NCI-H748 treated with DMSO at 0.1 percent for 48 hours (cell line): Measurements from ENCODE around the gene PDXDC1.
"Not testable (repeated sequence)": the region's sequence is repeated elsewhere in the genome, so short reads cannot be mapped to it uniquely, and the experiment has no call there.

Source experiments
- DNase-seq: peaks from one replicate; lab custom pipeline; 2025; lab: John Stamatoyannopoulos, UW

PDXDC1 gene

DNA sequence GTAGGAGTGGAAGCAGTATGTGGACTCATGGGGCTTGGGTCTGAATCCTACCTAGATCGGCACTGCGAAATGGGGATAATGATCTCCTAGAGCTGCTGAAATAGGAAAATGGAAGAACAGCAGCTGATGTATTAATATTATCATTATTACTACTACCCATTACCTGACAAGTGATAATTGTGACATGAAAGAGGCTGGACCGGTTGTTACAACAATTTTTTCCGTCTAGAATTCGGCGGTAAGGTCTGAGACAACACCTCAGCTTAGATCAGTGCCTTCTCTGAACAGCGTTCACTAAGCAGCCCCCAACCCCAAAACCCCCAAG is 533 bp upstream of the PDXDC1 start:
- not testable (repeated sequence) for DNase-seq

DNA sequence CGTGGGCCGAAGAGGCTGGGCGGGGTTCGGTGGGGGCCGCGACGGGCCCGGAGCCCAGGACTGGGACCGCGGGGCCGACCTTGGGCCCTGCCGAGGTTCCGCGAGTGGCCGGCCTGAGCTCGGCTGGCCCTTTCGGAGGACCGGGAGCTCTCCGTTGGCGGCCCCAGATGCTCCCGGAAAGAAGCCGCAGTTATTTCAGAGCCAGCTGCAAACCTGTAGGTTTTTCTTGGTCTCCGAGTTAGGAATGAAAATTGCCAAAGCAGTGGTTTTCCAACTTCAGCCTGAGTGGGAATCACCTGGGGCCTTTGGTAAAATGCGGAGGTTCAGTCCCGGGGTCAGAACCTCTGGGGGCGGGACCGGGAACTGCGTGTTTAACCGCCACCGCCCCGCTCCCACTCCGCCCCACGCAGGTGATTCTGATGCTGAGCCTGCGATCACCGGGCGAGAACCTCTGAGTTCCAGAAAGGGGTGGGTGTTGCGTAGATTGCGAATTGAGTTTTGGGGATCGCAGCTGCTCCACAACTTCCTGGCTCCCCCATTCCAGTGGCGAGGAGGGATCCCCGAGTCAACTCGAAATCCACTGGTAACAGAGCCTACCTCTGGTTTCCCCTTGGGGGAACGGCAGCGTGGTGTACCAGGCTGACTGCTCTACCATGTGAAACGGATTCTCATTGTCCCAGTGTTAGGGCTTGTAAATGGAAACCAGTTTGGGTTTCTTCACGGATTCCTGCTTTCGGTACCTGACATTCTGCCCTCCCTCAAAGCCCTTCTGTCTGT is 780 bp downstream of the PDXDC1 start:
- DNase-seq, result not testable (repeated sequence)

DNA sequence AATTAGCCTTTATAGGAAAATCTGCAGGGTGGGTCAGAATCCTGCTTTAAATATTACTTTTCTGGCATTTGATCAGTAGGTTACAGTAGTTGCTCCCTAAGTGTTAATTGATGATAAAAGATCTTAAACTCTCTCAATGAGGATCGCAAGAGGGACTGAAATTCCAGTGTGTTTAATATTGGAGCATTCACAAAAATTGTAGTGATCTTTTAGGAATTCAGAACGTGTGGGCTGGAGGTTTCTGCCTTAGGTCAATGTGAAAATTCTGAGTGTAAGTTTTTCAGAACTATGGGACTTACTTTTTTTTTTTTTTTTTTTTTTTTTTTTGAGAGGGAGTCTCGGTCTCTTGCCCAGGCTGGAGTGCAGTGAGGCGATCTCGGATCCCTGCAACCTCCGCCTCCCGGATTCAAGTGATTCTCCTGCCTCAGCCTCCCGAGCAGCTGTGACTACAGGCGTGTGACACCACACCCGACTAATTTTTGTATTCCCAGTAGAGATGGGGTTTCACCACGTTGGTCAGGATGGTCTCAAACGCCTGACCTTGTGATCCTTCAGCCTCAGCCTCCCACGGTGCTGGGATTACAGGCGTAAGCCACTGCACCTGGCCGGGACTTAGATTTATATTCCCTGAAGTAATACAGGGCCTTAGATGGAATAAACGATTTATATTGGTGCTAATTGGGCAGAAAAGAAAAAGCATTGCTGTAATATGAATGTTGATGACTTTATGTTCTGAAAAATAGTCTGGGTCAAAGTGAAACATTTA is 2.3 kb downstream of the PDXDC1 start:
- DNase-seq, result not testable (repeated sequence)

DNA sequence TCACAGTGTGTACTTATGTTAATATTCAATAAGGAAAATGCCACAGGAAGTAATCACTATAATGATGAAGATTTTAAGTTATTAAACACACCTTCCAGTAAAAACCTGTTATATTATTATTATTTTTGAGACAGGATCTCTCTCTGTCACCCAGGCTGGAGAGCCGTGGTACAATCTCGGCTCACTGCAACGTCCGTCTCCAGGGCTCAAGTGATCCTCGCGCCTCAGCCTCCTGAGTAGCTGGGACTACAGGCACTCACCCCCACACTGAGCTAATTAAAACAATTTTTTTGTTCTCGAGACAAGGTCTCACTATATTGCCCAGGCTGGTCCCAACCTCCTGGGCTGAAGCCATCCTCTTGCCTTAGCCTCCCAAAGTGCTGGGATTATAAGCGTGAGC is 3.5 kb downstream of the PDXDC1 start:
- not testable (repeated sequence) for DNase-seq

DNA sequence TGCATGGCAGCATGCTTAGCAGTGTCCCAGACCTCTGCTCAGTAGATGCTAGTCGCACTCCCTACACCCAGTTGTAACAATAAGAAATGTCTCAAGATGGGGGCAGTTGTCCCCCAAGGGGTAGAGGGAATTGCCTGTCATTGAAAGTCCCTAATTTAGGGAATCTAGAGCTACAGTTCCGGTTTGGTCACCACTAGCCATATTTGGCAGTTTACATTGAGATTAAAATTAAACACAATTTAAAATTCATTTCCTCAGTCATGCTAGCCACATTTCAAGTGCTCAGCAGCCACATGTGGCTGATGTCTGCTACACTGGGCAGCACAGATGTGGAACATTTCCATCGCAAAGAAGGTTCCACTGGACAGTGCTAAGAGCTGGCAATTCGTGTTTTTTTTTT is 4.1 kb downstream of the PDXDC1 start:
- DNase-seq, result not testable (repeated sequence)

DNA sequence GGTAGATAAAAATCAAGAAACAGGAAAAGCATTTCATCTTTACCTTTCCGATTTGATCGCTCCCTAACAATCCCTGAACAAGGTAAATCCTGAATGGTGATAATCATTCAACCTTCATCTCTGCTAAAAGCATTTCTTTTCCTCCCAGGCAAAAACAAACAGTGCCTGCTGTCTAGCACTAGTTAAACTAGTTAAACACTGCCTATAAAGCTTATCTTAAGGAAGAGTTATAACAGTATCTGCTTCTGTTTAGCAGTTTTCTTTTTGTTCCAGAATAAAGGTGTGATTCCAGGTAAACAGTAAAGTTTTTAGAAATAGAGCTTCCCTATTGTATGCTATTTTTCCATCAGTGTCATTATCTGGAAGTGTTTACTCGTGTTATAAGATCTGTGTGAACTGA is 6.4 kb downstream of the PDXDC1 start:
- DNase-seq, result not testable (repeated sequence)

DNA sequence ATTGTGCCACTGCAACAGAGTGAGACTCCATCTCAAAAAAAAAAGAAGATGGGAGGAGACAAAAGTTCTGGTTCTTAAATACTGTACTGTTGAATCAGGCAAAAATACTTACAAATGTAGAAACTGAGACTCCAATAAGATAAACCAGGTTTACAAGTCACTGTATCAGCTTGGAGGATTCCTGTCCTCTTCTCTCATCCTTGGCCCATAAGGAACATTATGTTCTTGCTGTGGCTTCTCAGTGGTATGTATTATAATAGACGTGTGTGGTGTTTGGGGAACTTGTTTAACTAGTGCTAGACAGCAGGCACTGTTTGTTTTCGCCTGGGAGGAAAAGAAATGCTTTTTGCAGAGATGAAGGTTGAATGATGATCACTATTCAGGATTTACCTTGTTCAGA is 7.7 kb downstream of the PDXDC1 start:
- DNase-seq, result not testable (repeated sequence)

DNA sequence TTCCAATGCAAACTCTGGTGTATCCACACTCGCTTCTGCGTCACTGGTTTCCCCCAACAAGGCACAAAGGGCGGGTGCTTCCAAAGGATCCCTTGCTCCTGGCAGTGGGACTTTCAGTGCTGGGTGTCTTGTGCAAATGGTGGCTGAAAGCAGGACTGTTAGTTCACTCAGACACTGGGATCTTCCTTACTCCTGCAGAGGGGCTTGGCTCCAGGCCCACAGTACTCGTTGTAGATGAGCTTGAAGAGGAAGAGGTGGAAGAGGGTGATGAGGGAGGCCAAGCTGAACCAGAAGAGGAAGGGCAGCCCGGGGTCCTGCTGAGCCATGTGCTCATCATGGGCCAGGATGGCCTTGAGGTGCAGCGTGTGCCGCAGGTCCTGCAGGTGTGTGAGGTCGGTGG is 13.3 kb downstream of the PDXDC1 start:
- DNase-seq, result not testable (repeated sequence)

DNA sequence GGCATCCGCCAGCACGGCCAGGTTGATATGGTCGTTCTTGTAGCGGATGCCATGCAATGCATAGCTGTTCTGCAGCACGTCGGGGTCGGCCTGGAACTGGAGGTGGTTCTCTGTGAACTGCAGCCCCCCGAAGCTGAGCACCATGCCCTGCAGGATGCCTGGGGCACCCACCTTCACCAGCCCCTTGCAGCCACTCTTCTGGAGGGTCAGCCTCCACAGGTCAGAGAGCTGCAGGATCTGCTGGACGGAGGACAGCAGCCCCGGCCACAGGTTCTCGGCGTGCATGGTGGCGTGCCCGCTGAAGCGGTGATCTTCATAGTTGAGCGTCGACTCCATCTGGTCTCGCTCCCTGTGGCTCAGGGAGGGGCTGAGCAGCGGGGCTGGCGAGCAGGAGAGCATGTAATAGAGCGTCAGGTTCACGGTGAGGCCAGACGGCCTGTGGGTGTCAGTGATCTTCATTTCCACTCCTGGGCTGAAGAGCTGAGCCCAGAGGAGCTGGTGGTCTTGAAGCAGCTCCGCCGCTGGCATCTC is 13.9 kb downstream of the PDXDC1 start:
- DNase-seq, result not testable (repeated sequence)

DNA sequence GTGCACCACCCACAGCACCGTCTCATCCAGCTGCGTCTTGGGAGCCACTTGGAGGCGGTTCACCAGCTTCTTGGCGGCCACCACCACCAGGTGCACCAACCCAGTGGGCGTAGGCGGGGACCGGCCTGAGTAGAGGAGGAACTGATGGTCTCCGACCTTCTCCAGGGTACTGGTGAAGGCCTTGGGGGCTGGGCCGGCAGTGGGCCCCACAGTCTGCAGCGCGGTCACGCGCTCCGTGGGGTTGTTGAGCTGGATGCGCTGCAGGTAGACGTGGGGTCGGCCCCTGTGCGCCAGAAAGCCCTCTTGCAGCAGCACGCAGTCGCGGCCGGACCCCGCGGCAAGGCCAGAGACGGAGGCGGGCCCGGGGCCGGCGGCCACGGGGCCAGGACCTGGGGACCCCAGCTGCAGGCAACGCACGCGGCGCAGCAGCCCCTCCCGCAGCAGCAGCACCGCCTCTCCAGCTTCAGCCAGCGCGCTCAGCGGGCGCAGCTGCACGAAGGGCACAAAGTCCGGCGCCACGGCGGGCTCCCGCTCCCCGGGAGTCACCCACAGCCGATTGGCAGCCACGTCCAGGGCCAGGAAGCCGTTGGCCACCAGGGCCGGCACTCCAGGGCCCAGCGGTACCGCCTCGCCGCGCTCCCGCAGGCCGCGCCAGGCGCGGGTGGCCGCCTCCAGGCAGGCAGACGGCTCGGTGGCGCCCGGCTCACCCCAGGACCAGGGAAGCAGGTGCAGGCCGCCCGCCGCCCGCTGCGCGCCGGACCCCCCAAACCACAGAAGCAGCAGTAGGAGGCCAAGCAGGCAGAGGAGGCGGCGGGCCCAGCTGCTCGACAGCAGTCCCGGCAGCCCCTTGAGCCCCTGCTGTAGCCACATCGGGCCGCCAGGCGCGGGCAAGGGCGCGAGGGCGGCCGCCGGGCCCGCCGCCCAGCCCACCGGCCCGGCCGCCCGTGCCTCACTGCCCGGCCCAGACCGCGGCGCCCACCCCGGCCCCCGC is 14.8 kb downstream of the PDXDC1 start:
- DNase-seq, result not testable (repeated sequence)

DNA sequence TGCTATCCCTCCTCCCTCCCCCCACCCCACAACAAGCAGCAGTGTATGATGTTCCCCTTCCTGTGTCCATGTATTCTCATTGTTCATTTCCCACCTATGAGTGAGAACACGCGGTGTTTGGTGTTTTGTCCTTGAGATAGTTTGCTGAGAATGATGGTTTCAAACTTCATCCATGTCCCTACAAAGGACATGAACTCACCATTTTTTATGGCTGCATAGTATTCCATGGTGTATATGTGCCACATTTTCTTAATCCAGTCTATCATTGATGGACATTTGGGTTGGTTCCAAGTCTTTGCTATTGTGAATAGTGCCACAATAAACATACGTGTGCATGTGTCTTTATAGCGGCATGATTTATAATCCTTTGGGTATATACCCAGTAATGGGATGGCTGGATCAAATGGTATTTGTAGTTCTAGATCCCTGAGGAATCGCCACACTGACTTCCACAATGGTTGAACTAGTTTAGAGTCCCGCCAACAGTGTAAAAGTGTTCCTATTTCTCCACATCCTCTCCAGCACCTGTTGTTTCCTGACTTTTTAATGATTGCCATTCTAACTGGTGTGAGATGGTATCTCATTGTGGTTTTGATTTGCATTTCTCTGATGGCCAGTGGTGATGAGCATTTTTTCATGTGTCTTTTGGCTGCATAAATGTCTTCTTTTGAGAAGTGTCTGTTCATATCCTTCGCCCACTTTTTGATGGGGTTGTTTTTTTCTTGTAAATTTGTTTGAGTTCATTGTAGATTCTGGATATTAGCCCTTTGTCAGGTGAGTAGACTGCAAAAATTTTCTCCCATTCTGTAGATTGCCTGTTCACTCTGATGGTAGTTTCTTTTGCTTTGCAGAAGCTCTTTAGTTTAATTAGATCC is 18.7 kb downstream of the PDXDC1 start:
- not testable (repeated sequence) for DNase-seq

DNA sequence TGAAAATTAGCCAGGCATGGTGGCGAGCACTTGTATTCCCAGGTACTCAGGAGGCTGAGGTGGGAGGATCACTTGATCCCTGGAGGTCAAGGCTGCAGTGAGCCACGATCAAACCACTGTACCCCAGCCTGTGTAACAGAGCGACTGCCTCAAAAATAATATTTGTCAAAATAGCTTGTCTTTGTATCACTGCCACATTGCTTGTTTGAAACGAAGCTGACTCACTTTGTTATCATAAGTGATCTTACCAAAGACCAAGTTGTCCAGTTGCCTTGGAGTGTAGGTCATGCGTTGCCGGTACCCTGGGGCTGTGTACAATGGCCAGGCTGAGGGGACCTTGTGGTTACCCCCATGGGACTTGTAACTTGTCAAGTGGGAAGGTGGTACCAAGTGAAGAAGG is 21.9 kb downstream of the PDXDC1 start:
- not testable (repeated sequence) for DNase-seq

DNA sequence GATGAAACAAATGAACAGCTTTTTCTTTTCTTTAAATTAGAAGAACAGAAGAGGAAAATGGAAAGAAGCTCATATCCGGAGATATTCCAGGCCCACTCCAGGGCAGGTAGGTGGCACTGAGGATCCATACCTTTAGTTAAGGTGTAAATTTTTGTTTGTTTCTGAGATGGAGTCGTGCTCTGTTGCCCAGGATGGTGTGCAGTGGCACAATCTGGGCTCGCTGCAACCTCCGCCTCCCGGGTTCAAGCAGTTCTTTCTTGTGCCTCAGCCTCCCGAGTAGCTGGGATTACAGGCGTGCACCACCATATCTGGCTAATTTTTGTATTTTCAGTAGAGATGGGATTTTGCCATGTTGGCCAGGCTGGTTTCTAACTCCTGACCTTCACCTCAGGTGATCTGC is 23.5 kb downstream of the PDXDC1 start:
- not testable (repeated sequence) for DNase-seq

DNA sequence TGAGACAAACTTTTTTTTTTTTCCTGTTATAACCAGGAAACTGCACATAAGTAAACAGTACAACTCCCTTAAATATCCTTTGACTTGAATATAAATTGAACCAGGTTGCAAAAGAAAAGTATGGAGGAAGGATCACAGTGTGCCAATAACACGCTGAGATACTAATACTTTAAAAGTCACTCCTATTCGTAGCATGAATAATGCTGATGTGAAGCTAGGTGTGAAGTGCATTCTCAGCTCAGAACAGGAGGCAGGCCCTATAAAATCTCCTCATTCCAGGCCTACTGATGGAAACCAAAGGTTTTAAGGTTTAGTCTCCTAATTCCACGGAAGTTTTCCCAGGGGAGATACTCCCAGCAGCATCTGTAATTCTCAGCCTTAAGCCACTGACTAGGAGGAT is 25.0 kb downstream of the PDXDC1 start:
- not testable (repeated sequence) for DNase-seq

DNA sequence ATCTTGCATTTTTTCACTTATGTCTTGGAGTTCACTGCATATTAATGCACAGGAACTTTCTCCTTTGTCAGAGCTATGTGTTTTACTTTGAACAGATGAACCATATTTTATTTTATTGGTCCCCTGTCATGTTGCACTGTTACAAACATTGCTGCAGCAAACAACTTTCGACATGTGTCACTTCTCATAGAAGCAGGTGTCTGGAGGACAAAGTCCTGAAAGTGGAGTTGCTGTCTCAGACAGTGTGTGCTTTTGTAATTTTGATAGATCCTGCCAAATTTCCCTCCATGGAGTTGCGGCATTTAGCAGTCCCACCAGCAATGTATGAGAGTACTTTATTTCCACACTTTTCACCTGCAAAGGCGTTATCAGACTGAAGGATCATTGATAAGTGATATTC is 27.6 kb downstream of the PDXDC1 start:
- DNase-seq, result not testable (repeated sequence)

DNA sequence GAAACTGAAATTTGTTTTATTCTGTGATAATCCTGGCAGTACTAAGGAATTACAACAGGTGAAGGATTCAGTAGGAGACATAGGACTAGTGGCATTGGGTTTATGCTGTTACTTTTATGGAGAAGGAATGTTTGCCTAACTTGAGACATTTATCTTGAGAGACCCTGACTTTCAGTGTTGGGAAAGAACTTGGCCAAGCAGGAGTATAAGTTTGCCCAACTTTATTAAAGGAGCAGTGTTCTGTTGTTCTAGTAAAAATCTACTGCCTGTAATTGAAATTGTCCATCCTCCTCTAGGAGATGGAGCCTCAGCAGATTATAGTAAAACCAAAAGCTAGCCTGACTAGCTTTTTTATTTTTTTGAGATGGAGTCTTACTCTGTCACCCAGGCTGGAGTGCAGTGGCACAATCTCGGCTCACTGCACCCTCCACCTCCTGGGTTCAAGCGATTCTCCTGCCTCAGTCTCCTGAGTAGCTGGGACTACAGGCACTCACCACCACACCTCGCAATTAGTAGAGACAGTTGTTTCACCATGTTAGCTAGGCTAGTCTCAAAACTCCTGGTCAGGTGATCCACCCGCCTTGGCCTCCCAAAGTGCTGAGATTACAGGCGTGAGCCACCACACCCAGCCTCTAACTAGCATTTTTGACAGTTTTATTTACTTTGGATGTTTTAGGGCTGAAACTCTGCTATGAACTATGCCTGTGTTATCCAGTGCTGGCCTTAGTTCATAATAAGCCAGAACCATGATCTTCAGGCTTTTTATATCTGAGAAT is 30.7 kb downstream of the PDXDC1 start:
- DNase-seq, result not testable (repeated sequence)

DNA sequence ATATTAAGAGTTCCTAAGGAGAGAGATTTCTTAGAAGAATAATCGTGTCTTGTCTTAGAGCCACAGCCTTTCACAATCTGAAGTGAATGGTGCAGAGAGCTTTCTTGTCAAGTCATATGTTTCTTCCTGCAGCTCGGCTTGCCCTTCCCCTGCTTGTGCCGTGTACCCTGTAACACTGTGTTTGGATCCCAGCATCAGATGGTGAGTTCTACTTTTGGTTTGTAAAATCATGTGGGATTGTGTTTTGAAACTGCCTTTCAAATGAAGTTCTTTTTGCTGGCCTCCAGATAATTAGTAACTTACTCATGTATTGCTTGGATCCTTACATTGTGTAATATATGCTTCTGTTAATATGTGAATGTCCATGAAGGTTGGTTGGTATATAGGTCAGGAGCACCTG is 33.8 kb downstream of the PDXDC1 start:
- DNase-seq, result not testable (repeated sequence)

DNA sequence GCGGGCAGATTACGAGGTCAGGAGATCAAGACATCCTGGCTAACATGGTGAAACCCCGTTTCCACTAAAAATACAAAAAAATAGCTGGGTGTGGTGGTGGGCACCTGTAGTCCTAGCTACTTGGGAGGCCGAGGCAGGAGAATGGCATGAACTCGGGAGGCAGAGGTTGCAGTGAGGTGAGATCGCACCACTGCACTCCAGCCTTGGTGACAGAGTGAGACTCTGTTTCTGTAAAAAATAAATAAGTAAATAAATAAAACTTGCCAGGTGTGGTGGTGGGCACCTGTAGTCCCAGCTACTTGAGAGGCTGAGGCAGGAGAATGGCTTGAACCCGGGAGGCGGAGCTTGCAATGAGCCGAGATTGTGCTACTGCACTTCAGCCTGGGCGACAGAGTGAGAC is 38.1 kb downstream of the PDXDC1 start:
- DNase-seq, result not testable (repeated sequence)

DNA sequence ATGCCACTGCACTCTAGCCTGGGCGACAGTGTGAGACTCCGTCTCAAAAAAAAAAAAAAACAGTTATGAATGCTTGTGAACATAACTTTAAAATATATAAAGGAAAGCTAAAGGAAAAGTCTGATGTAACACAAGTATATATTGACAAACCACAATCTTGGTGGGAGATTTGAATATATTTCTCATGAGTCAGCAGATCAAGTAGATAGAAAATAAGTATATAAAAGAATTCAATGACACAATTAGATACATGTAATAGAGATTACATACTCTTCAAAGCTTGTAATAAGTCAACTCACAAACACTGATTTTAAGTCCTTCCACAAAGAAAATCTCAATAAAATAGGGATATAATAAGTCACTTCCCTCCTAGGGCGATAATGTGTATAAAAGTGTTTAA is 40.8 kb downstream of the PDXDC1 start:
- DNase-seq, result not testable (repeated sequence)

DNA sequence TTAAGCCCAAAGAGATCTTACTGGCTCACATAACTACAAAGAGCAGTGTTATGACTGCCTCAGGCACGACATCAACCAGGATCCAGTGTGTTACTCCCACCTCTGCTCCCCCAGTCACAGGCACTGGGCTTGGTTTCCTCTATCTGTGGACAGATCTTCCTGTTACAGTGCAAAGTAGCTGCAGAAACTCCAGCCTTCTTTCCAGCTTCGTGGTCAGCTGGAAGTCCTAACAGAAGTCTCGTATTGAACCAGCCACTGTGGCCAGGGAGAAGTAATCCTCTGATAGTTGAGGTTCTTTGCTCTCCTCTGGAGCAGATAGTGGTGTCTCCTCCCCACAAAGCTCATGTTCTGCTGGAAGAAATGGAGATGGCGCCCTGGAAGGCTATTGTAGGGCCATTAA is 41.5 kb downstream of the PDXDC1 start:
- not testable (repeated sequence) for DNase-seq
